Activated naive CD8-positive, alpha-beta T cell treated with anti-CD3 and anti-CD28 coated beads for 36 hours (primary cell): ENCODE measurements around the gene TNFAIP1. TPM values are rescaled to one million over a fixed set of nuclear protein-coding genes. Genes with fewer than 3 reads are reported as not detected.

Experiments used
- DNase-seq: peaks from one replicate; pipeline ENCODE4 v3.0.0; 2021
- H3K27ac Mint-ChIP-seq: one replicate; pipeline ENCODE4 v1.8.0; 2022; ENCODE audit warnings: mild to moderate bottlenecking, moderate library complexity, mixed read lengths
- H3K27me3 Mint-ChIP-seq: one replicate; pipeline ENCODE4 v1.8.0; 2022; ENCODE audit warnings: mild to moderate bottlenecking, mixed read lengths
- H3K36me3 Mint-ChIP-seq: one replicate; pipeline ENCODE4 v1.8.0; 2021; ENCODE audit warnings: mild to moderate bottlenecking, mixed read lengths
- H3K4me1 Mint-ChIP-seq: one replicate; pipeline ENCODE4 v1.8.0; 2021; ENCODE audit warnings: mixed read lengths
- H3K4me3 Mint-ChIP-seq: one replicate; pipeline ENCODE4 v1.8.0; 2022; ENCODE audit warnings: mild to moderate bottlenecking, moderate library complexity, mixed read lengths
- H3K9me3 Mint-ChIP-seq: one replicate; pipeline ENCODE4 v1.8.0; 2022; ENCODE audit warnings: mixed read lengths
- total RNA-seq, 2 experiments: library from RNA; stranded (reverse); gene quantifications; one replicate each; pipeline ENCODE4 v1.2.3, GENCODE V29; 2021

The TNFAIP1 gene
- total RNA-seq, 2 experiments from 2014 or later, result 22.2 to 23.2 TPM

GRCh38 chr17:28390141-28390540 is 54.6 kb downstream of the TNFAIP1 start:
- no peaks in the 10 kb centered on the region for H3K27me3 Mint-ChIP-seq
- DNase-seq, result no peak
- H3K9me3 Mint-ChIP-seq, result no peaks in the 10 kb centered on the region
- no peak overlapping the region for H3K4me3 Mint-ChIP-seq
- H3K36me3 Mint-ChIP-seq, result peaks cover 18% of the 10 kb centered on the region
- no peak overlapping the region for H3K27ac Mint-ChIP-seq
- peaks cover 4% of the 10 kb centered on the region for H3K4me1 Mint-ChIP-seq

GRCh38 chr17:28390563-28390962 is 55.0 kb downstream of the TNFAIP1 start:
- Mint-ChIP-seq H3K27me3 (no peaks in the 10 kb centered on the region), H3K9me3 (no peaks in the 10 kb centered on the region), H3K4me1 (peaks cover under 1% of the 10 kb centered on the region), H3K27ac (no peak overlapping the region), H3K4me3 (no peak overlapping the region), H3K36me3 (peaks cover 16% of the 10 kb centered on the region)
- DNase-seq, result no peak

GRCh38 chr17:28390984-28391383 is 55.4 kb downstream of the TNFAIP1 start:
- Mint-ChIP-seq H3K4me3 (no peak overlapping the region), H3K27me3 (no peaks in the 10 kb centered on the region), H3K9me3 (no peaks in the 10 kb centered on the region), H3K27ac (no peak overlapping the region), H3K36me3 (peaks cover 14% of the 10 kb centered on the region), H3K4me1 (no peaks in the 10 kb centered on the region)
- no peak for DNase-seq

- Mint-ChIP-seq H3K27ac (no peak overlapping the region), H3K9me3 (no peaks in the 10 kb centered on the region), H3K36me3 (peaks cover 12% of the 10 kb centered on the region), H3K27me3 (no peaks in the 10 kb centered on the region), H3K4me3 (no peak overlapping the region), H3K4me1 (no peaks in the 10 kb centered on the region)
- no peak for DNase-seq
These were observed 55.8 kb downstream of the TNFAIP1 start for GRCh38 chr17:28391401-28391800.

- Mint-ChIP-seq H3K27me3 (no peaks in the 10 kb centered on the region), H3K4me3 (no peak overlapping the region), H3K36me3 (peaks cover 12% of the 10 kb centered on the region), H3K9me3 (no peaks in the 10 kb centered on the region), H3K4me1 (no peaks in the 10 kb centered on the region), H3K27ac (no peak overlapping the region)
- no peak for DNase-seq
These were observed 56.9 kb downstream of the TNFAIP1 start for GRCh38 chr17:28392491-28392890.

- Mint-ChIP-seq H3K9me3 (no peaks in the 10 kb centered on the region), H3K27ac (no peak overlapping the region), H3K4me1 (no peaks in the 10 kb centered on the region), H3K27me3 (no peaks in the 10 kb centered on the region), H3K4me3 (no peak overlapping the region), H3K36me3 (peaks cover 10% of the 10 kb centered on the region)
- DNase-seq, result no peak
These were observed 59.0 kb downstream of the TNFAIP1 start for GRCh38 chr17:28394337-28395116.

GRCh38 chr17:28395426-28395825 is 59.9 kb downstream of the TNFAIP1 start:
- Mint-ChIP-seq H3K27ac (no peak overlapping the region), H3K9me3 (no peaks in the 10 kb centered on the region), H3K4me1 (no peaks in the 10 kb centered on the region), H3K36me3 (peaks cover 5% of the 10 kb centered on the region), H3K27me3 (no peaks in the 10 kb centered on the region), H3K4me3 (no peak overlapping the region)
- no peak for DNase-seq

- no peaks in the 10 kb centered on the region for H3K9me3 Mint-ChIP-seq
- H3K4me1 Mint-ChIP-seq, result no peaks in the 10 kb centered on the region
- no peak overlapping the region for H3K27ac Mint-ChIP-seq
These were observed 60.4 kb downstream of the TNFAIP1 start for GRCh38 chr17:28395968-28396367.

More at GRCh38 chr17:28395968-28396367, 60.4 kb downstream of the TNFAIP1 start:
- Mint-ChIP-seq H3K27me3 (no peaks in the 10 kb centered on the region), H3K36me3 (peaks cover 5% of the 10 kb centered on the region), H3K4me3 (no peak overlapping the region)
- DNase-seq, result no peak

Other genes with a start within 250 kb of the TNFAIP1 start
- gene TMEM97, start 16.6 kb upstream of the TNFAIP1 start, total RNA-seq, result 10 to 100 TPM; 58.1 to 58.2 TPM
- gene IFT20, start 289 bp upstream of the TNFAIP1 start, total RNA-seq, result 10 to 100 TPM; 17.0 to 21.4 TPM
- gene POLDIP2, start 21.8 kb downstream of the TNFAIP1 start, total RNA-seq, result 100 to 1,000 TPM; 125 to 126 TPM
- not detected for gene SEBOX, start 29.4 kb downstream of the TNFAIP1 start, total RNA-seq
- gene VTN, start 34.5 kb downstream of the TNFAIP1 start, total RNA-seq, result under 1 TPM; 0.22 to 0.35 TPM
- 10 to 100 TPM; 25.7 to 29.0 TPM for gene SARM1, start 35.9 kb downstream of the TNFAIP1 start, total RNA-seq
- gene SLC46A1, start 70.5 kb downstream of the TNFAIP1 start, total RNA-seq, result 1 to 10 TPM; 5.2 to 6.1 TPM
- gene SLC13A2, start 137.9 kb downstream of the TNFAIP1 start, total RNA-seq, result not detected
- not detected for gene FOXN1, start 170.6 kb downstream of the TNFAIP1 start, total RNA-seq
- gene UNC119, start 216.9 kb downstream of the TNFAIP1 start, total RNA-seq, result 10 to 100 TPM; 31.5 to 34.3 TPM
- gene PIGS, start 235.8 kb downstream of the TNFAIP1 start, total RNA-seq, result 10 to 100 TPM; 41.5 to 42.5 TPM
- 10 to 100 TPM; 85.6 to 85.8 TPM for gene ALDOC, start 241.1 kb downstream of the TNFAIP1 start, total RNA-seq